ENCODE measurements around the gene CITED1.
A peak's percentile ranks its signal among the peaks of the same experiment; 100 is the strongest.

CITED1 gene

DNA sequence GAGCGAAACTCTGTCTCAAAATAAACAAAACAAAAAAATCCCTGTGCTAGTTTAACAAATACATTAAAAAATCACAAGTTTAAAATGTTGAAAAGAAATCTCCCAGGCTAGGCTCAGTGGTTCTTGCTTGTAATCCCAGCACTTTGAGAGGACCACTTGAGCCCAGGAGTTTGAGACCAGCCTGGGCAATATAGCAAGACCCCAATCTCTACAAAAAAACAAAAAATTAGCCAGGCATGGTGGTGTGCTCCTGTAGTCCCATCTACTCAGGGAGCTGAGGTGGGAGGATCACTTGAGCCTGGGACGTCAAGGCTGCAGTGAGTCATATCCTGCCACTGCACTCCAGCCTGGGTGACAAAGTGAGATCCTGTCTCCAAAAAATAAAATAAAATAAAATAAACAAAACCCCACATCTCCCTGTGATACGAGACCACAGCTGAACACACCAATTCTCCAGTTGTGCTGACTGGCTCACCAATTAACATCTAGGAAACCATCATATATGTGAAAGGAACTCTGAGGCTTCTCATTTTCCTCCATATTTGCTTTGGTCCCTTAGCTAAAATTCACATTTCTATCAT, 36.0 kb downstream of the CITED1 start:
- DNase-seq, result no peak

GRCh38 chrX:72268597-72269365, 36.9 kb downstream of the CITED1 start:
- no peak for DNase-seq

GRCh38 chrX:72265263-72265662, 40.5 kb downstream of the CITED1 start:
- no peak for DNase-seq

GRCh38 chrX:72262077-72262476, 43.6 kb downstream of the CITED1 start:
- no peak for DNase-seq

DNA sequence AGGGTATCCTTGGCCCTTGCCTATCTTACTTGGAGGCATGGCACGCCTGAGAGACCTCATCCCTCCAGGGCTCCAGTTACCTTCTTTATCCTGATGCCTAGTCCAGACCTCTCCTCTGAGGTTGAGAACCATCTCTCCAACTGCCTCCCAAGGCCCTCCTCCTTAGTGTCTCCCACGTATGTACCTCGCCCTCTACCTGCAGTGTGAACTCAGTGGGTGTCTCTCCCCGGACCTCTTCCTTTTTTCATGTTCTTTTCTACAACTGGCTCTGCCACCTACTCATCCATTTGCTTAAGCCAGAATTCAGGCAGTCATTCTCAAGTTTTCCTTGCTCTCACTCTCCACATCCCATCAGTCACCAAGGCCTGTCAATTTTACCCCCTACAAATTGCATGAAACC, 45.3 kb downstream of the CITED1 start:
- no peak for DNase-seq

DNA sequence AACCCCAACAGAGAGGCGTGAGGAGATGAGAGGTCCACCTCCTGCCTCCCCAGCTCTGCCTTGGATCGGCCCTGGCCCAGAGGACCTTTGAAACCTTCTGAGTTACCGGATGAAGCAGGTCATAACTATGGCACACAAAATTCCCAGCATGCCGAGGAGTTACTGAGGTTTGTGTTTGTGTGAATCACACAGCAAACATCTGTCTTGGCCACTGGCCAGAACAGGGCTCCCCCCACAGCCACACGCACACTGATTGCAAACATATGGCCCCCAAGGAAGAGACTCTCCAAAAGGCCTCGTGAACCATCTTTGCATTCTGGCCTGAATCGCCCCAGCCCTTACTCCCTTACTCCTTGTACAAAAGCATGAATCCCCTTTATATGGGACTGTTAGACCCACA, 47.5 kb downstream of the CITED1 start:
- DNase-seq, result no peak

DNA sequence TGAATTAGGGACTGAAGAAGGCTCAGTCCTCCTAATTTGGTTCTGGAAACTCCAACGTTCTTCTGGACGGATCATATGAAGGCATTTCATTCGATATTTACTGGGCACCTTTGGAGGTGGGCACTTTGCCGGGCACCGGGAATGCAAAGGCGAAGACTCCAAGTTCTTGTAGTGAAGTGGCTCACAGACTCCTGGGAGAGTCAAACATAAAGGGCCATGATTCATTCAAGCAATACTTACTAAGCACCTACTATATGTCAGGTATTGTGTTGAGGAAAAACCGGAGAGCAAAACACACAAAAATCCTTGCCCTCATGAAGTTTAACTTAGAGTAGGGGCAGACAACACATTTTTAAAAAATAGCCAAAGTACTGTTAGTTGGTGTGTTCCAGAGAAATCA, 49.9 kb downstream of the CITED1 start:
- DNase-seq, result no peak

DNA sequence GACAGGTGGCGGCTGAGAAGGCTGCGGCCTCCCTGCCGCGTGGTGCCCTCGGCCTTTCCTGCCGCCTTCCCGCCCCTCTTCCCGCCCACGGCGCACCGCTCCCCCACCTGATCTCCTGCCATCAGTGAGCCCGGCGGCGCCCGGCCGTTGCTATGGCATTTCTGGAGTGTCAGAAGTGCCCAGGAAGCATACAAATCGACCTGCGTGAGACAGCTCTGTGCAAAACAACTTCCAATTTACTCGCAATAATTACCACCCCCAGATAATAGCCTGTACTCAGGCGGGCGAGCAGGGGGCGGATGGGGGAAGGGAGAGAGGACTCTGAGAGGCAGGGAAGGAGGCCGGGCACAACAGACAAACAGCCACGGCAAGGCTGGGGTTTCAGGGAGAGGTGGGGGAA, 50.3 kb downstream of the CITED1 start:
- peak; percentile 21 to 33 for DNase-seq

- DNase-seq, result no peak
Measured at GRCh38 chrX:72254816-72255215, 50.9 kb downstream of the CITED1 start.

DNA sequence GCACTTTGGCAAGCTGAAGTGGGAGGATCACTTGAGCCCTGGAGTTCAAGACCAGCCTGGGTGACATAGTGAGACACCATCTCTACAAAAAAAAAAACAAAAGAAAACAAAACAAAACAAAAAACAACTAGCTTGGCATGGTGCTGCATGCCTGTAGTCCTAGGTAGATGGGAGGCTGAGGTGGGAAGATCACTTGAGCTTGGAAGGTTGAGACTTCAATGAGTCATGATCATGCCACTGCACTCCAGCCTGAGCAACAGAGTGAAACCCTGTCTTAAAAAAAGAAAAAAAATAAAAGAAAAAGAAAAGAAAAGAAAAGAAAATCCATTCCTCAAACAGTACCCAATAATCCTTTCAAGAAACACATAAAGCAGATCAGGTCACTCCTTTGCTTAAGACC, 52.0 kb downstream of the CITED1 start:
- DNase-seq, result no peak

All from SHP77 (cell line).